ENCODE data around the gene SBF2. TPM values are rescaled to one million over a fixed set of nuclear protein-coding genes. Genes with fewer than 3 reads are reported as not detected.

SBF2 gene
- total RNA-seq, 1 experiment from 2014 or later, result 16.7 TPM

DNA sequence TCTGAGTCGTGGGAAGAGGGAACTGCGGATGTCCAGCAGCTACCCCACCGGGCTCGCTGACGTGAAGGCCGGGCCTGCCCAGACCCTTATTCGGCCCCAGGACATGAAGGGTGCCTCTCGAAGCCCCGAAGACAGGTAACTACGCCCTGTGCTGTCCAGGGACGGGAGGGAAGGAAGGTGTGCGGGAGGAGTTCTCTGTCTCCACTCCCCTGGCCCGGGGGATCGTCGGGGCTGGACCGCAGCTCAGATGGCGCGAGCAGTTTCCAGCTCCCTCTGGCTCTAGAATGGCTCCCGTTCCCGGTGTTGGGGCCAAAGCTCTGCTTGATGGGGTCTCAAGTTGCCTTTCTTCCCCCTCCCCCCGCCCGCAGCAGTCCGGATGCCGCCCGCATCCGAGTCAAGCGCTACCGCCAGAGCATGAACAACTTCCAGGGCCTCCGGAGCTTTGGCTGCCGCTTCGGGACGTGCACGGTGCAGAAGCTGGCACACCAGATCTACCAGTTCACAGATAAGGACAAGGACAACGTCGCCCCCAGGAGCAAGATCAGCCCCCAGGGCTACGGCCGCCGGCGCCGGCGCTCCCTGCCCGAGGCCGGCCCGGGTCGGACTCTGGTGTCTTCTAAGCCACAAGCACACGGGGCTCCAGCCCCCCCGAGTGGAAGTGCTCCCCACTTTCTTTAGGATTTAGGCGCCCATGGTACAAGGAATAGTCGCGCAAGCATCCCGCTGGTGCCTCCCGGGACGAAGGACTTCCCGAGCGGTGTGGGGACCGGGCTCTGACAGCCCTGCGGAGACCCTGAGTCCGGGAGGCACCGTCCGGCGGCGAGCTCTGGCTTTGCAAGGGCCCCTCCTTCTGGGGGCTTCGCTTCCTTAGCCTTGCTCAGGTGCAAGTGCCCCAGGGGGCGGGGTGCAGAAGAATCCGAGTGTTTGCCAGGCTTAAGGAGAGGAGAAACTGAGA lies 12.2 kb upstream of the SBF2 start:
- DNase-seq, result peak; percentile 27
- H3K9me3 ChIP-seq, result no peaks in the 10 kb centered on the region
- H3K4me3 ChIP-seq, result peak overlapping the region; percentile 92
- H3K27me3 ChIP-seq, result no peaks in the 10 kb centered on the region
- H3K36me3 ChIP-seq, result peaks cover 31% of the 10 kb centered on the region

DNA sequence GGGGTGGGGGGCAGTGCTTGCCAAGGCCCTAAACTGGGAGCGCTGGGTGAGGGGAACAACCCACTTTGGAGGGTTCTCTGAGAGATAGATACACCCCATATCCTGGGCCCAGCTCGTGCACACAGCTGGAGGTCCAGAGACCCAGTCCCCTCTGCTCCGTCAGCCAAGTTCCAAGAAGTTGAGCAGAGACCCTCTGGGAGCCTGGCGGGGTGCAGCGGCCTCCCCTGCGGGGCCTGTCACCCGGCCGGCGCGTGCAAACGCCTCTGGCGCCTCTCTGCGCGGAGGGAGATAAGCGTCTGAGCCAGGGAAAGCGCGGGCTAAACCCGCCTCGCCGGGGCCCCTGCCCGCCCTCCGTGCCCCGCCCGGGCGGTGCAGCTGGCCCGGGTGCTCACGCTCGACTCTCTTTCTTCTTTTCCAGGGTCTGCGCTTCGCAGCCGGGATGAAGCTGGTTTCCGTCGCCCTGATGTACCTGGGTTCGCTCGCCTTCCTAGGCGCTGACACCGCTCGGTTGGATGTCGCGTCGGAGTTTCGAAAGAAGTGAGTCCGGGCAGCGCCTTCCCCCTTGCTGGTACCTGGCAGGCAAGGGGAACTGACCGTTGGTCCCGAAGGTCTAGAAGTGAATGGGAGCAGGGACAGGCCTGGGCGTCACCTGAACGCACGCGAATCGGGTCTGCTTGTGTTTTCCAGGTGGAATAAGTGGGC lies 11.4 kb upstream of the SBF2 start:
- peak overlapping the region; percentile 92 for H3K4me3 ChIP-seq
- no peaks in the 10 kb centered on the region for H3K9me3 ChIP-seq
- peak; percentile 67 for DNase-seq
- H3K27me3 ChIP-seq, result no peaks in the 10 kb centered on the region
- H3K36me3 ChIP-seq, result peaks cover 31% of the 10 kb centered on the region

DNA sequence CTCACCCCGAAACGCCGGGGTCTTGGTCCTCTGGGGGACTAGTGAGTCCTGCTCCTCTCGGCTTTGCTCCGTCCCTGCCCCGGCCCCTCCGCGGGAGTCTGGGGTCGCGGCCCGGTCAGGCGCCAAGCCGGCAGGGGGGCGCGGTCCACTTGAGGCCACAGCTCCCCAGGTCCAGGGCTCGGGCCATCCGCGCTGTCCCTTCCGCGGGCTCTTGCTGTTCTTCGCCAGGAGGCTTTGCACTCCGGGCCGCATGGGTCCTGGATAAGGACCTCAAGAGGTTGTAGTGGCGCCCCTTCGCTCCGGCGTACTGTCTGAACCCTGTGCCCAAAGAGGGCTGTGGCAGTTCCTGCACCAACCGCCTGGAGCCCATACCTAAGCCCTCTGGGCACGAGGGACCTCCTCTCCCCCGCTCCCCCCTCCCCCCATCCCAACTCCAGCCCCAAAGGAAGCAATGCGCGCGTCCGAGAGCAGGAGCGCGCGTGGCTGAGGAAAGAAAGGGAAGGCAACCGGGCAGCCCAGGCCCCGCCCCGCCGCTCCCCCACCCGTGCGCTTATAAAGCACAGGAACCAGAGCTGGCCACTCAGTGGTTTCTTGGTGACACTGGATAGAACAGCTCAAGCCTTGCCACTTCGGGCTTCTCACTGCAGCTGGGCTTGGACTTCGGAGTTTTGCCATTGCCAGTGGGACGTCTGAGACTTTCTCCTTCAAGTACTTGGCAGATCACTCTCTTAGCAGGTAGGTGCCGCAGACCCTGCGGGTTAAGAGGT lies 10.7 kb upstream of the SBF2 start, which contains the start of gene ADM:
Gene ADM (plus strand): TSS at position 579 of the 767 bp plus-strand sequence. CDS start 628 bp downstream, outside the sequence.
- Histone ChIP-seq H3K36me3 (peaks cover 37% of the 10 kb centered on the region), H3K9me3 (no peaks in the 10 kb centered on the region)

DNA sequence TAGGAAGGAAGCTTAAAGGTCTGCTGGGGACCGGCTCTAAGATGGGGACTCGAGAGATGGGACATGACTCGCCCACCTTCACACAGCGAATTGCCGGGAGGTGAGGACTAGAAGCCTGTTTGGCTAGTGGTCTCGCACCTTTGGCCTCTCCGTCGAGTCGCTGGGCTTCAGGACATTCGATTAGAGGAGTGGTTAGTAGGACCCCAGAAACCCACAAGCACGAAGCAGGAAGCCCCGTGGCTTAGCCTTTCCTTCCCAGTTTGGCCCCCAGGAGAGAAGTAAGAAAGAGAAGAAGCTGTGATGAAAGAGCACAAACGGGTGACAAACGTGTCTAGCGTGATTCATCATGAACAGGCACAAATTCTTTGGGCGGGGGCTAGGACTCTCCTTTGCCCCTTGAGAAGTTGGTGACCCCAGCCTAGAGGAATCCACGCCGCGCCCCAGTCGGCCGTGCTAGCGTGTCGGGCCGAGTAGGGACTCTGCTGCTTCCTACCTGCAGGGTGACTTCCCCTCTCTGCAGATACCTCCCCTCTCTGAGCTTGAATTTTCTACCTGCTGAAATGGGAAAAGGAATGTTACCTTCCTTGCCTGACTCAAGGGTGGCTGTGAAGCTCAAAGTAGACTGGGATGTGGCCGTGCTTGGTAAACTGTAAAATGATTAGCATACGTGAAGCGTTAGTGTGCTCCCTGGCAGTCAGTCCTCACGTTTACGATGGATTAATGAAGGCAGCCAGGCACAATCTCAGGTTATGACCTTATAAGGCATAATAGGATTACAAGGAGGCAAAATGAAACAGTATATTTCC lies 9.7 kb upstream of the SBF2 start:
- Histone ChIP-seq H3K4me3 (peak overlapping the region; percentile 92), H3K27me3 (no peaks in the 10 kb centered on the region), H3K36me3 (peaks cover 43% of the 10 kb centered on the region), H3K9me3 (no peaks in the 10 kb centered on the region)
- DNase-seq, result peak; percentile 77

More for the DNA sequence above, 10.7 kb upstream of the SBF2 start, which contains the start of gene ADM:
- peak; percentile 94 for DNase-seq
- Histone ChIP-seq H3K27me3 (no peaks in the 10 kb centered on the region), H3K4me3 (peak within 1 kb of the TSS; percentile 92)

DNA sequence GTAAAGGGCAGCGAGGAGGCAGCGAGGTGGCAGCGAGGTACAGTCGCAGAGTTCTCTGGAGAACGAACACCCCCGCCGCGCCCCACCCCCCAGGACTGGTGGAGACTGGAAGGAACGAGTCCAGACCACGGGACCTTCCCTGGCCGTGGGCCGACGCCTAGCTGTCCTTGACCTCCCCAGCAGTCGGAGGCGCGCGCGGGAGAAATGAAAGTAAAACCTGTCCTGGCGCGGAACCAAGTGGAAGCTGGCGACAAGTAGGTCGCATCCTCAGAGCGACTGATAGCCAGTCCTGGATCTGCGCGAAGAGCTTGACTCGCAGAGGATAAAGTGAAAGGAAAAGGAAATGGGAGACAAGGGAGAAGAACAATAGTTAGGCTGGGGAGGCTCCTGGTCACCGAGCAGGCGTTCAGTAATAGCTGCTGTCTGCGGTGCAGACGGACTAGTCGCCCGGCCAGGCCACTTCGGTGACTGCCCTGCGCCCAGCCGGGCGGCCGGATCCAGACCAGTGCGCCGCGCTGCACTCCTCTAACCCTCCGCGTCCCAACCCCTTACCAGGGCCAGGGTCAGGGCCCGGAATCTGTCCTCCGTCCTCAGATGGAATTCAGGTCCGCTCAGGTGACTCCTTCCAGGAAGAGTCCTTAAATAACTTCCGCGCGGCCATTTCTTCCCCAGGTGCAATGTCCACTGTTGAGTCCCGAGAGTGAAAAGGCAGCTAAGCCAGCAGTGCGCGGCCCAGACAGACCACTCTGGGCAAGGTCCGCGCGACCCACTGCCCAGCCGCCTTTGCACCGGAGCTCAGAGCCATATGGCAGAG lies 8.9 kb upstream of the SBF2 start:
- Histone ChIP-seq H3K9me3 (no peaks in the 10 kb centered on the region), H3K27me3 (no peaks in the 10 kb centered on the region), H3K36me3 (peaks cover 47% of the 10 kb centered on the region), H3K4me3 (peak overlapping the region; percentile 92)
- DNase-seq, result peak; percentile 88

DNA sequence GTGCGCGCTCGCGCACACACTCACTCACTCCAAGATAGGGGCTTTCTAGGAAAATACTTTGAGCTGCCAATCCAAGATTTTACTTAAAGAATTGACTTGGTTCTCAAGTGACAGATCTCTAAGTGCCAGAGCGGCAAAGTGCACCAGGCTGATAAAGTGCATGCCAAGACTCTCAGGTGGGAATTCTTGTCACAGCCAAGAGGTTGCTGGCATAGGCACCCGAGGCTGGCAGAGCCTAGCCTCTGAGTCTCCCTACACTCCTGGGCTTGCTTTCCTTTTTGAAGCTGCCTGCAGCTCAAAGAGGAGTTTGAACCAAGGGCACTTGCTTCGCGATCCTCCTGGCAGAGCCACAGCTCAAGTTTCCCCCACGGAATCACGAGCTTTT lies 8.3 kb upstream of the SBF2 start:
- peaks cover 50% of the 10 kb centered on the region for H3K36me3 ChIP-seq
- DNase-seq, result no peak

DNA sequence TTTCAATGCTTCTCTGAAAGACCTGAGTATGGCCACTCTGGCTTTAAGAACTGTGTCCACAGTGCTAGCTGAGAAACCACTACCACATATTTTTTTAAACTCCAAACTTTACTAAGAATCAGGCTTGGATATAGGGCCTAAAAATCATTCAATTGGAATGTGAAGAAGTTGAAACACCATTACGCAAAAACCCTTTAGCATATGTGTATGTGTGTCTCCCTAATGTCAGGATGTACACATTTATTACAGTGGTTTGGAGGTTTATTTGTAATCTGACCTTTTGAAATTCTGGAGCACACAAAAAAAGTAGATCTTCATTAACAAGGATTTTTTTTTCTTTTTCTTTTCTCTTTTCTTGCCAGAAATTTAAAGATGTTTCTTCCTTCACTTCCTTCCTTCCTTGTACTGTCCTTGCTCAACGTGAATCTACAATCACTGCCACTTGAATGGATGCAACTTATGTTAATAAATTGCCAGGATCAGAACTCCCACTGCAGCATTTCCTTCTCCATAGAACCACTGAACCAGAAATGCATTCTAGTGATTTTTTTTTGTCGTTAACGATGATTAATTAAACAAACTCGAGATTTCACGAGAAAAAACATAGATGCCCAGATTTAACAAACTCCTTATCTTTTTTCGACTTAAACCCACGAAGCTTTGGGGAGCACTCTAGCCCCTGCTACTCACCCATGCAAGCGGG lies 7.8 kb upstream of the SBF2 start:
- no peak for DNase-seq

More for the DNA sequence above, 8.3 kb upstream of the SBF2 start:
- Histone ChIP-seq H3K9me3 (no peaks in the 10 kb centered on the region), H3K27me3 (no peaks in the 10 kb centered on the region), H3K4me3 (peak overlapping the region; percentile 92)

DNA sequence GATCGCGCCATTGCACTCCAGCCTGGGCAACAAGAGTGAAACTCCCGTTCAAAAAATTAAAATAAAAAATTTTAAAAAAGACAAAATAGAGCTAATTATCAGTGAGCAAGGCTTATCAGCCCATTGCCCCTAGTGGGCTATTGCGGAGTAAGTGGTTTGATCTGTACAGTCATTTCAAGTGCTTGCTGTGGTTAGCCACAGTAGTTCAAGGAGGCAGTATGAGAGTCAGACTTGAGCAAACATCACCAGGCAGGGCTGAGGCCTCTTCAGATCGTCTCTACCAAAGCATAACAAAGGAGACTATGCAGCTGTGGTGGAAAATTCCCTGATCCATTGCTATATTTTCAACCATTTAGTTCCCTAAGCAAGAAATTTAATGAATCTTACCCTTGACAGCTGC lies 4.3 kb upstream of the SBF2 start:
- Histone ChIP-seq H3K9me3 (no peaks in the 10 kb centered on the region), H3K36me3 (peaks cover 36% of the 10 kb centered on the region), H3K27me3 (no peaks in the 10 kb centered on the region), H3K4me3 (no peak overlapping the region)
- no peak for DNase-seq

More for the DNA sequence above, 7.8 kb upstream of the SBF2 start:
- no peaks in the 10 kb centered on the region for H3K27me3 ChIP-seq
- no peaks in the 10 kb centered on the region for H3K9me3 ChIP-seq
- peaks cover 49% of the 10 kb centered on the region for H3K36me3 ChIP-seq
- peak overlapping the region; percentile 92 for H3K4me3 ChIP-seq

DNA sequence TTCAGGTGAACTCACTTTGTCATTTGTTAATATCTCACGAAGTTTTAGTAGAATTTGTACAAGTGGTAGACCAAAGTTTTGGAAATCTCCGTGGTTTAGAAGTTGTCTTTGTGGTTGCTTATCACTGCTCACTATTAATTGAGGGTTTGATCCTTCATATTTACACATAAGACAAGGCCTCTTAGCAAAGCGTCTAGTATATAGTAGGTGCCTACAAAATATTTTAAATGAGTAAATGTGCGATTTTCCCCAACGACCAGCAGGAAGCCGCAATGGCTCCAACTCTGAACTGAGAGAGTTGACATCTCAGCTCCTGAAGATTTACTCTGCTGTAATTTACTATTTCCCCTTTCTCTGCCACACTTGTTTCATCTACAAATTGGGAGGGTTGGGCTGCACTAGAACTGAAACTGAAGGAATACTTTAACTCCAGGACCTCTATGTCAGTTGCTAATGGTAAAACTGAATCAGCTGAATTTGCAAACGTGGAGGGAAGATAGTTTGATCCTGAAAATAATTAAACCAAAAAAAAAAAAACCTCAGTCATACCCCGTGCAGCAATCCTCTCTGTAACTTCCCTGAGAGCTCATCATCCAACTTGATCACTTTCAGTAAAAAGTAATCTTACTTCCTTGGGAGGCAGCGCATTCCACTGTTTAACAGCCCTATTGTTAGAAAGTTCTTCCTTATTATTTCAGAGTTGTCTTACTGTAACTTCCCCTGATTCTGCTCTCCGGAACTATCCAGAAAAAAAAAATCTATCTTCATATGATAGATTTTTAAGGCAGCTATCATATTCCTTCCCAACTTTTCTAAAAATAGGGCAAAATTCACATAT lies 1.3 kb upstream of the SBF2 start:
- DNase-seq, result no peak
- Histone ChIP-seq H3K36me3 (peaks cover 52% of the 10 kb centered on the region), H3K27me3 (no peaks in the 10 kb centered on the region), H3K9me3 (no peaks in the 10 kb centered on the region), H3K4me3 (peak overlapping the region; percentile 85)

DNA sequence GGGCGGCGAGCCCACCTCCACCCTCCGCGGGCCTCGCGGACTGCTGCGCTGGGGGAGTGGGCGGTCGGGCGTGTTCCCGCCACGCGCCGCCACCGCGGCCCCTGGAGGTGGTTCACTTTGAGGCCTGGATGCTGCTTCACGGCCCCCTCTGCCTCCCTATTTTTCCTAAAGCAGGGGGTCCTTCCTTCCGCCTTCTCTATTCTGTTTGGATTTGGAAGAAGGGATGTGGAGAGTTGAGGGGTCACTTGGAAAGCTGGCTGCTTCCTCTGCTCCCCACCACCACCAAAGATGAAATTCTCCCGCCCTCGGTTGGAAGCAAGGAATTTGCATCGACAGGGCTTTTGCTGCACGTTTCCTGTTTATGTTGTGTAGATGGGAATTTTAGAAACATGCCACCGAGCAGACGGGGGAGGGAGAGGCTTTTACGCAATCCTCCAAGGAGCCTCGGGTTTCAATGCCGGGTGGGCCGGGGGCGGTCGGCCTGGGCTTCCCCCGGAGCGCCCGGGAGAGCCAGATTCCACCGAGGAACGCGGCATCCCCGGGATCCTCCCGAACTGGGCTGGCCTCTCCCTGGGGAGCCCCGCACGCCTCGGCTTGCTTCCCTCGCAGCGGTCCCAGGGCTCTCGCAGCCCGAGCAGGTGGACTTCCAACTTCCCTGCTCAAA lies 403 bp upstream of the SBF2 start:
- DNase-seq, result peak; percentile 64
- H3K4me3 ChIP-seq, result peak overlapping the region; percentile 85
- no peaks in the 10 kb centered on the region for H3K27me3 ChIP-seq
- H3K36me3 ChIP-seq, result peaks cover 47% of the 10 kb centered on the region
- no peaks in the 10 kb centered on the region for H3K9me3 ChIP-seq

DNA sequence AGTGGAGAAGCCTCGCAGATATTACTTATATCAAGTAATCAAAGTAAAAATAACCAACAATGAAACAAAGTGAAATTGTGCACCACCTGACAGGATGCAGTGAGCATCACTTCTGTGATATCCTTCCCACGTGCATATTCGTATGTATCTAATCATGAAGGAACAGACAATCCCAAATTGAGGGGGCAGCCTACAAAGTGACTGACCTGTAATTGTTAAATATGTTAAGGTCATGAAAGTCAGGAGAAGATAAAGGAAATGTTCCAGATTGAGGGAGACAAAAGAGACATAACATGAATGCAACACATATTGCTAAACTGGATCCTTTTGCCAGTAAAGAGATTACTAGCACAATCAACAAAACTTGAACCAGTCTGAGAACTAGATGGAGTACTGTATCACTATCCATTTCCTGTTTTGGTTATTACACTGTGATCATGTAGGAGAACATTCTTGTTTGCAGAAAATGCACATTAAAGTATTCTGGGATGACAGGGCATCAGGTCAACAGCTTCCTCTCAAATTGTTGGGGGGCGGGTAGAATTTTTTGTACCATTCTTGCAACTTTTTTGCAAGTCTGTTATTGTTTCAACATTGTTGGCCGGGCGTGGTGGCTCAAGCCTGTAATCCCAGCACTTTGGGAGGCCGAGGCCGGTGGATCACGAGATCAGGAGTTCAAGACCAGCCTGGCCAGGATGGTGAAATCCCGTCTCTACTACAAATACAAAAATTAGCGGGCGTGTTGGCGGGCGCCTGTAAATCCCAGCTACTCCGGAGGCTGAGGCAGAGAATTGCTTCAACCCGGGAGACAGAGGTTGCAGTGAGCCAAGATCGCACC lies 2.0 kb downstream of the SBF2 start:
- H3K27me3 ChIP-seq, result no peaks in the 10 kb centered on the region
- no peak for DNase-seq
- H3K9me3 ChIP-seq, result no peaks in the 10 kb centered on the region
- no peak overlapping the region; the same call in 1 of the 2 replicates for H3K4me3 ChIP-seq
- peaks cover 26% of the 10 kb centered on the region for H3K36me3 ChIP-seq

DNA sequence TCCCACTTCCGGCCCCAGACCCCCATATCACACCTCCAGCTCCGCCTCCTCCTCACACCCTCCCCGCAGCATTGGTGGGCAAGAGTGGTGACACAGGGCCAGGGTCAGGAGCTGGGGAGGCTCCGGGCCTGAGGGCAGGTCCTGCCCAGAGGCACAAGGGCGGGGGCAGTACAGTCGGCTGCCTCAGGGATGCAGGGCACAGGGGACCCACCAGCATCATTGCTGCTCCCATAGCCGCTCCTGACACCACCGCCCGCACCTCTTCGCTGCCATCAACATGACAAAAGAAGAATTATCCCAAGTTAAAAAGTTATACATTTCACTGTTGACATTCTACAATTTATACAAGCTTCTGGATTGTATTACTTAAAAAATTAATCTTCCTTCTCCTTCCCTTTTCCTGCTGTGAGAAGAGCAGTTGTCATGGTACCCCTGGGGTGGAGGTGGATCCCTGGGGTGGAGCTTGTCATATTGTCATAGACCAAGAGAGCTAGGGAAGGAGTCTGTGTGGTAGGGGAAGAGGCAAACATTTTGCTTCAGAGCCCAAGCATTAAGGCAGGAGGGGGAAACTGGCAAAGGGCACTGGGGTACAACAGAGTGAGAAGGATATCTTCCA lies 4.1 kb downstream of the SBF2 start:
- no peaks in the 10 kb centered on the region for H3K27me3 ChIP-seq
- no peak for DNase-seq

More for the DNA sequence above, 4.1 kb downstream of the SBF2 start:
- no peaks in the 10 kb centered on the region for H3K9me3 ChIP-seq
- peaks cover 20% of the 10 kb centered on the region for H3K36me3 ChIP-seq
- no peak overlapping the region for H3K4me3 ChIP-seq
